Measurements from ENCODE around the gene ARID2.

GRCh38 chr12:45728630-45729232 is 775 bp upstream of the ARID2 start:
- TF ChIP-seq CTCF (IDR thresholded peaks at IDR 0.05) (peak; percentile 94 to 100 (median 99)), EP300 (IDR thresholded peaks at IDR 0.05) (no peak), POLR2AphosphoS5 (IDR thresholded peaks at IDR 0.05) (peak; percentile 96 to 98)
